ENCODE data around the gene PCDHB7. TPM values are rescaled to one million over a fixed set of nuclear protein-coding genes. Genes with fewer than 3 reads are reported as not detected.
"Not testable (repeated sequence)": the region's sequence is repeated elsewhere in the genome, so short reads cannot be mapped to it uniquely, and the experiment has no call there.

The PCDHB7 gene
- total RNA-seq, 4 donors from 2014 or later: 1.7 to 3.0 (median 2.4) TPM

- no peak overlapping the region for H3K4me3 ChIP-seq
- peaks cover 0 to 5% of the 10 kb centered on the region in 2 donors for H3K36me3 ChIP-seq
- no peak overlapping the region for H3K27ac ChIP-seq
- H3K4me1 ChIP-seq: no peaks in the 10 kb centered on the region
- peaks cover 3 to 80% (median 3%) of the 10 kb centered on the region in 3 donors for H3K9me3 ChIP-seq
- WGBS, 2 donors (ENCODE audit: low coverage in 1 of 2): 33 to 40% methylated on average over 1 of the region's 1 CpG
- peaks cover 68% of the 10 kb centered on the region for H3K27me3 ChIP-seq
- no peak for ATAC-seq
- TF ChIP-seq POLR2A (IDR thresholded peaks at IDR 0.05): no peak
- TF ChIP-seq EP300 (IDR thresholded peaks at IDR 0.05): no peak
- TF ChIP-seq CTCF (IDR thresholded peaks at IDR 0.05): no peak
- no peak for TF ChIP-seq POLR2AphosphoS5 (IDR thresholded peaks at IDR 0.05)
Observed at GRCh38 chr5:141180313-141180712, 7.9 kb downstream of the PCDHB7 start.

- peaks cover 0 to 80% (median 0%) of the 10 kb centered on the region in 3 donors for H3K9me3 ChIP-seq
- H3K27me3 ChIP-seq: peaks cover 49% of the 10 kb centered on the region
- H3K4me1 ChIP-seq: no peaks in the 10 kb centered on the region
- WGBS, 2 donors (ENCODE audit: low coverage in 1 of 2): 4 to 36% methylated on average over 2 to 8 of the region's 13 CpGs
- H3K27ac ChIP-seq: peak within 1 kb of the TSS in 3 of 4 donors; percentile 15 to 61 (median 30)
- TF ChIP-seq CTCF (IDR thresholded peaks at IDR 0.05): peak in 3 of 4 experiments; percentile 33 to 47 (median 40)
- TF ChIP-seq POLR2A (IDR thresholded peaks at IDR 0.05): no peak
- H3K36me3 ChIP-seq: peaks cover 0 to 5% of the 10 kb centered on the region in 2 donors
- peak within 1 kb of the TSS; percentile 28 to 37 for H3K4me3 ChIP-seq
- ATAC-seq: peak; percentile 72
Observed at GRCh38 chr5:141182248-141182647, 9.8 kb downstream of the PCDHB7 start, which contains the start of gene PCDHB16. TSS of gene PCDHB16 (plus strand) at chr5:141182387. CDS start at chr5:141182560, 173 bp downstream.

- H3K27ac ChIP-seq, ATAC-seq, H3K4me3 ChIP-seq, H3K4me1 ChIP-seq, H3K36me3 ChIP-seq: not testable (repeated sequence)
- Histone ChIP-seq H3K27me3 (peaks cover 50% of the 10 kb centered on the region), H3K9me3 (peaks cover 0 to 83% (median 0%) of the 10 kb centered on the region in 3 donors)
- WGBS, 2 donors (ENCODE audit: low coverage in 1 of 2): 0 to 40% methylated on average over 1 of the region's 69 CpGs
Observed at GRCh38 chr5:141184117-141184855, 11.8 kb downstream of the PCDHB7 start.

GRCh38 chr5:141186897-141187512, 14.6 kb downstream of the PCDHB7 start, which contains the start of gene PCDHB9:
TSS of gene PCDHB9 (plus strand) at chr5:141187161. CDS start at chr5:141187319, 158 bp downstream.
- ATAC-seq: no peak
- Histone ChIP-seq H3K4me1 (no peaks in the 10 kb centered on the region), H3K27ac (no peak within 1 kb of the TSS), H3K36me3 (peaks cover 0 to 9% of the 10 kb centered on the region in 2 donors), H3K4me3 (no peak within 1 kb of the TSS), H3K9me3 (peaks cover 0 to 96% (median 0%) of the 10 kb centered on the region in 3 donors), H3K27me3 (peaks cover 48% of the 10 kb centered on the region)
- no peak for TF ChIP-seq EP300 (IDR thresholded peaks at IDR 0.05)
- TF ChIP-seq POLR2A (IDR thresholded peaks at IDR 0.05): no peak
- TF ChIP-seq CTCF (IDR thresholded peaks at IDR 0.05): peak in 1 of 4 experiments; percentile 17
- TF ChIP-seq POLR2AphosphoS5 (IDR thresholded peaks at IDR 0.05): no peak
- WGBS, 2 donors (ENCODE audit: low coverage in 1 of 2): 25 to 28% methylated on average over 7 of the region's 9 CpGs

GRCh38 chr5:141188682-141189081, 16.2 kb downstream of the PCDHB7 start:
- WGBS, 2 donors (ENCODE audit: low coverage in 1 of 2): no CpG with 5 or more reads among the region's 37 CpGs
- H3K27ac ChIP-seq: not testable (repeated sequence)

GRCh38 chr5:141189131-141189530, 16.7 kb downstream of the PCDHB7 start:
- no CpG with 5 or more reads among the region's 35 CpGs for WGBS, 2 donors (ENCODE audit: low coverage in 1 of 2)
- H3K27ac ChIP-seq, ATAC-seq, H3K4me1 ChIP-seq, H3K4me3 ChIP-seq, H3K36me3 ChIP-seq: not testable (repeated sequence)
- H3K9me3 ChIP-seq: peaks cover 0 to 94% (median 3%) of the 10 kb centered on the region in 3 donors
- peaks cover 41% of the 10 kb centered on the region for H3K27me3 ChIP-seq

More at GRCh38 chr5:141188682-141189081, 16.2 kb downstream of the PCDHB7 start:
- not testable (repeated sequence) for H3K36me3 ChIP-seq, H3K4me1 ChIP-seq, H3K4me3 ChIP-seq, ATAC-seq
- Histone ChIP-seq H3K9me3 (peaks cover 0 to 96% (median 3%) of the 10 kb centered on the region in 3 donors), H3K27me3 (peaks cover 43% of the 10 kb centered on the region)

Data from gastroesophageal sphincter (tissue), 4 donors.